Gastrocnemius medialis (tissue), 4 donors: Measurements from ENCODE around the gene FAM83F.

Experiments
- CTCF ChIP-seq, 5 experiments: fragments of 450-650 bp in 3 of 5; fragments of 200-600 bp in 2 of 5; sonication (generic) in 2 of 5; IDR thresholded peaks in 4 of 5; conservative IDR thresholded peaks in 1 of 5; 1 replicate in 4 of 5; 2 replicates in 1 of 5; pipeline ENCODE4 v1.5.1; 2016 to 2019; ENCODE audit warnings: antibody characterized with exemption in 5 of 5, mild to moderate bottlenecking in 3 of 5, moderate library complexity in 3 of 5
- POLR2A ChIP-seq, 2 donors: fragments of 450-650 bp; IDR thresholded peaks; one replicate each; pipeline ENCODE4 v1.6.1; 2017; ENCODE audit warnings: antibody characterized with exemption in 2 of 2, mild to moderate bottlenecking in 2 of 2, moderate library complexity in 2 of 2

GRCh38 chr22:39989633-39990032 is 5.1 kb upstream of the FAM83F start:
- TF ChIP-seq CTCF (IDR thresholded peaks at IDR 0.05 in 4 of 5, conservative IDR thresholded peaks at IDR 0.05 in 1 of 5) (no peak), POLR2A (IDR thresholded peaks at IDR 0.05) (no peak)
